GM19193 (cell line): Measurements from ENCODE around the gene TRIM52.
A peak's percentile ranks its signal among the peaks of the same experiment; 100 is the strongest.

ENCODE experiments used
- POLR2A ChIP-seq: IDR thresholded peaks from 4 replicates; pipeline ENCODE4 v1.6.1; 2011; ENCODE audit not compliant: insufficient read depth, insufficient read length; ENCODE audit errors: extremely low read depth

The TRIM52 gene

GRCh38 chr5:181235689-181236366 lies 25.1 kb downstream of the TRIM52 start:
- TF ChIP-seq POLR2A = peak; percentile 13

DNA sequence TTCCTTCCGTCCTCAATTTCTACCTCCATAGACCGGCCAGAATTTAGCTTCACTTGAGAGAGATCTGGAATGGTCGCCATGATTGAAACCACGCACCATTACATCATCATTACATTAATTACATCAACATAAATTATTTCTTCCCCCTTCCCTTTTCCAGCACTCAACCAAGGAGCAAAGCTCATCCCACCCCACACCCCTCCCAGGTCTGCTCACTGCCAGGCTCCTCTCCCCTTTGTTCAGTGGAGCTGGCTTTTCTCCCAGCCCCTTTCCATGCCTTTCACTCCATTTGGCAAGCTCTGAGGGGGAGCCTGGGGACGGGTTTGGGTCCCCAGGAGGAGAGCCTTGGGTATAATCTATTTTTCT lies 25.6 kb downstream of the TRIM52 start:
- TF ChIP-seq POLR2A = no peak

DNA sequence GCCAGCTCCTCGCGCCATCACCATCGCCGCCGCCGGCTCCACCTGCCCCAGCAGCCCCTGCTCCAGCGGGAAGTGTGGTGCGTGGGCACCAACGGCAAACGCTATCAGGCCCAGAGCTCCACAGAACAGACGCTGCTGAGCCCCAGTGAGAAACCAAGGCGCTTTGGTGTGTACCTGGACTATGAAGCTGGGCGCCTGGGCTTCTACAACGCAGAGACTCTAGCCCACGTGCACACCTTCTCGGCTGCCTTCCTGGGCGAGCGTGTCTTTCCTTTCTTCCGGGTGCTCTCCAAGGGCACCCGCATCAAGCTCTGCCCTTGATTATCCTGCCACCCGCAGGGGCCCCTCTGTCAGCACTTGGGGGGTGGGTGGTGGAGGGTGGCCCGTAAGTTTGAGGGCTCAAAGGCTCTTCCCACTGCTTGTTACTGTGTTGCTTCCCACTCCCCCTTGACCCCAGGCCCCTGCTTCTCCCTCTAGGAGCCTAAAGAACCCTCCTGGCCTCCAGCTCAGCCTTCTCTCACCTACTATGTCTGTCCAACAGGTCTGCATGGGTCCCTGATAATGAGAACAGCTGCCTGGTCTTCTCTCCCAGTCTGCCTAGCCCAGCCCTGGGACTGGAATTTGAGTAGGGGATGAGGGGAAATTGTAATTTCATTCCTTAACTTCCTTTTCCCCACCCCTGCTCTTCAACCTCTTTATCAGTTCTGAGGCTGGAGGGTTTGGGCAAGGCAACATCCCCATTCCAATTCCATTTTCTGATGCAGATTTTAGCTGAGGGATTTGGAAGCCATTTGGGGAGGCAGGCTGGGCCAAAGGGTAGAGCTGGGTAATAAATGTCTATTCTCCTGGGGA lies 26.3 kb downstream of the TRIM52 start:
- peak; percentile 38 for TF ChIP-seq POLR2A

DNA sequence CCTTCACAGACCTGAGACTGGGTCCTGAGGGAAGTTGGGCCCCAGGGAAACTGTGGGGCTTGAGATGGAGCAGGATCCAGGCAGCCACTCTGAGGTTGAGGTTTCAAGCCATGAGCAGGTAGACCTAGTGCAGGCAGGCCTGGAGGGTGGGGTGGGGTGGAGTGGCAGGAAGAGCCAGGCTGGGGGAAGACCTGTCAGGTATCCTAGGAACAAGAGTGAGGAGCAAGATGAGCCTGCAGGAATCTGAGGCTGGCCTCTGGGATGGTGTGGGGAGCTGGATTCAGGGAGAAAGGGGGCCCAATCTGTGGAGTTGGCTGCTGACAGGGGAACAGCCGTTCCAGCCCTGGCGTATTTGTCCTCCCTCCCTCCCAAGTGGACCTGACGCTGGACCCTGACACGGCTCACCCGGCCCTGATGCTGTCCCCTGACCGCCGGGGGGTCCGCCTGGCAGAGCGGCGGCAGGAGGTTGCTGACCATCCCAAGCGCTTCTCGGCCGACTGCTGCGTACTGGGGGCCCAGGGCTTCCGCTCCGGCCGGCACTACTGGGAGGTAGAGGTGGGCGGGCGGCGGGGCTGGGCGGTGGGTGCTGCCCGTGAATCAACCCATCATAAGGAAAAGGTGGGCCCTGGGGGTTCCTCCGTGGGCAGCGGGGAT lies 27.0 kb downstream of the TRIM52 start:
- TF ChIP-seq POLR2A = peak; percentile 1

DNA sequence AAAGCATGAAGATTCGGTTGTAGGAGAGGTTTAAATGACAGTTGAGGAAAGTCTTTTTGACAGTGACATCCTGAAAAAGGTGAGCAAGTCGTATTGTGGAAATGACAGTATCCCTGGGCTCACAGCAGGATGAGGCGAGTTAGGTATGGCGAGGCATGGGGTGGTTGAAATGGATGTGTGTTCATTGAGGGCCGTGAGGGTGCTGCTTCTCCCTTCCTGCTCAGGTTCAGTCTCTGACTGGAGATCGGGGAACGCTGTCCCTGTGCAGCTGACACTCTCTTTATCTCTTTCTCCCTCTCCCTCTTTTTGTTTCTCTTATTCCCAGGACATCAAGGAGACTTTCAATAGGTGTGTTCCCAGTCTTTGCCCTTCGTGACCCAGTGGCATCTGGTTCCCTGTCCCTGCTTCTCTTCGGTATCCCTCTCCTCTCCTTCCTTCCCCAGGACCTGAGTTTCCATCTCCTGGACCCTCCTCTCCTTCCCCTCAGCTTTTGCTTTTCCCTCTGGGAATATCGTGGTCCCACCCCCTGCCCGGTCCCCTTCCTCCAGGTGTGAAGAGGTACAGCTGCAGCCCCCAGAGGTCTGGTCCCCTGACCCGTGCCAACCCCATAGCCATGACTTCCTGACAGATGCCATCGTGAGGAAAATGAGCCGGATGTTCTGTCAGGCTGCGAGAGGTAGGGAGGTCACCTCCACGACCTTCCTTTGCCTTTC lies 27.7 kb downstream of the TRIM52 start:
- TF ChIP-seq POLR2A = no peak

- no peak for TF ChIP-seq POLR2A
Observed at GRCh38 chr5:181232593-181232992, 28.4 kb downstream of the TRIM52 start.

DNA sequence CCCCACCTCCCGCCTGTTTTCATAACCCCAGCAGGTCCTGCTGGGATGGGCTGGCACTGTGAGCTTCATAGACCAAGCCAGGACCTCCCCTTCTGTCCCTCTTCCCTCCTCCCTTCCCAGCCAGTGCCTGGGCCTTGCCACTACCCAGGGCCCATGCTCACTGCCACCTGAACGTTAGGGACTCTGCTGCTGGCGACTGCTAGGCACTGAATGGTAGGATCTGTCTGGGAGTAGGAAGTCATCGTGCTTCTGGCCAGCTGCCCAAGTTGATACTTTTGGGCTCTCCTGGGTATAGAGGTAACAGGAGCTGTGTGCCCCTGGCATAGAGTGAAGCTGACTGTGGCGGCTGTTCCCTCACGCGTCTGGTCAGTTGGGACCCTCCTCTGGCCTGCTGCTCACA lies 29.5 kb downstream of the TRIM52 start:
- no peak for TF ChIP-seq POLR2A

DNA sequence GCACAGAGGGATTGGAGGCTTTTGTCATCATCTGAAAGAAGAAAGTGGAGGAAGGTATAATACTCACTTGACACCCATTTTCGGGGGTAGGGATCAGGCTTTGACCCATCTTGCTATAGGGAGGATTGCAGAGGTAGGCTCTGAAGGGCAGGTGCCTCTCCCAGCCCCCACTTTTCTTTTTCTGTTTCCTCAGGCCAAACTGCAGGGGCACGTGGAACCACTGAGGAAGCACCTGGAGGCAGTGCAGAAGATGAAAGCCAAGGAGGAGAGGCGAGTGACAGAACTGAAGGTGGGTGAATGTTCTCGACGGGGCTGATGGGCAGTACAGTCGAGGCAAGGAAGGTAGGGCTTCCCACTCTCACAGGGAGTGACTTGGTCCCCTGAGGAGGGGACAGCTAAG lies 30.4 kb downstream of the TRIM52 start:
- TF ChIP-seq POLR2A = no peak

- no peak for TF ChIP-seq POLR2A
Observed at GRCh38 chr5:181229996-181230395, 30.9 kb downstream of the TRIM52 start.

DNA sequence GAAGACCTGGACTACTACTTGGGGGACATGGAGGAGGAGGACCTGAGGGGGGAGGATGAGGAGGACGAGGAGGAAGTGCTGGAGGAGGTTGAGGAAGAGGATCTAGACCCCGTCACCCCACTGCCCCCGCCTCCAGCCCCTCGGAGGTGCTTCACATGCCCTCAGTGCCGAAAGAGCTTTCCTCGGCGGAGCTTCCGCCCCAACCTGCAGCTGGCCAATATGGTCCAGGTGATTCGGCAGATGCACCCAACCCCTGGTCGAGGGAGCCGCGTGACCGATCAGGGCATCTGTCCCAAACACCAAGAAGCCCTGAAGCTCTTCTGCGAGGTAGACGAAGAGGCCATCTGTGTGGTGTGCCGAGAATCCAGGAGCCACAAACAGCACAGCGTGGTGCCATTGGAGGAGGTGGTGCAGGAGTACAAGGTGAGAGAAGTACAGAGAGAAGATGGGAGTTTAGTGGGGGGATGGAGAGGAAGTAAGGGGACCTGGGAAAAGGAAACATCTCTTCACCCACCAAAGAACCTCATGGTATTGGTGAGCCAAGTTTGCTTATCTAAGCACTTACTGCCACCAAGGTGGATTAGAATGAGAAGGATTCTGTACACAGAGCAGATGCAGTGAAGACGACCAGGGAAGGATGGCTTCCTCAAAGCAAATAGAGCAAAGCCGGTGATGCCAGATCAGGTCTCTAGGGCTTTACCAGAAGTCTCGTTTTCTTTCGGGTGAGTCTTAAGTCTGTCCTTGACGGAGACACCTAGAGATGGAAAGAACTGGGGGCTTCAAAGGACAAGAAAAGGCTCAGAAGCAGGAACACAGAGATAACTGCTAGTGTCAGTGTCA lies 36.3 kb downstream of the TRIM52 start:
- TF ChIP-seq POLR2A = no peak

- TF ChIP-seq POLR2A = no peak
Observed at GRCh38 chr5:181223729-181224389, 37.1 kb downstream of the TRIM52 start.

DNA sequence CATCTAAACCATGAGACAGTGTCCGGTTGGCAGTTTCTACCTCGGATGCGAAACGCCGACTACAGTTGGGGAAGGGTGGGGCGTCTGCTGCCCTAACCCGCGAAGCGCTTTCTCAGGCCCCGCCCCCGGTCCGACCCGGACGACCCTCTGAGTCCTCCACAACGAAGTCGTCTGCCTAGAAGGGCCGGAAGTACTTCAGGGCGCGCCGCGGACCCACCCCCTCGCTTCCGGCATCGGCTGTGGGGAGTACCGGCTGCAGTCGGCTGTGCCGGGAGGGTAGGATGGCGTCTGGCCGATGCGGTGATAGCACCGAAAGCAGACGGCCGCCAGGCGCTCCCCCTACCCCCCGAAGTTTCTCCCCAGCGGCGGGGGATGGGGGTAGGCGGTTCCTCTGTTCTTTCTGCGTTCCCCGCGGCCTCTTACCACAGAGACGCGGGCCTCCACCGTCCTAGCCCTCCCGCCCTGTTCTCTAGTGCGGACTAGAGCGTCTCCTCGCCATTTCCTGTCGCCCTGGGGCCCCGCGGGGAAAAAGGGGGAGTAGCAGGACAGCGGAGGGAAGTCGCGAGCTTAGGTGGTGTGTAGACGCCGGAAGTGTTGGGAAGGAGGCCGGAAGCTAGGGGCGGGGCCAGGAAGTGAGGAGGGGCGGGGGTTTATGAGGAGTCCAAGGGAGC lies 37.8 kb downstream of the TRIM52 start, which contains the start of gene TRIM41:
TSS of gene TRIM41 (plus strand) at position 224 of the 671 bp plus-strand sequence. CDS start 719 bp downstream, outside the sequence.
- peak; percentile 96 for TF ChIP-seq POLR2A

DNA sequence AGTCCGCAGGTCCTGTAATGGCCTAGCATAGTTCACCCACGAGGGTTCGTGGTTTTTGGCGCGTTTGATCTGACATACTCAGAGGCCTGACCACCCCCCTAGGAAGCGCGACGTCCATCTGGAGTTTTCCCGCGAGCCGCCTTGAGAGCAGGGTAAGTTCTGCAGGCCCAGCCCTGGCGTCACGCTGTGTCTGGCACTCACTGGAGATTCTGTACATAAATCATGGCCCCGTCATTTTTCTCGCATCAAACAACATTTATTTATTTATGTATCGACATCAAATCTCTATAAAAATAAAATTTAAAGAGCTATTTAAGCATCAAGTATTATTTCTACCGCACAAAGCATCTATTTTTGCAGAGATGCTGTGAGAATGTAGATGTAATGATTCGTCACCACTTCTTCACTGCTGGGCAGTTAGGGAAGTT lies 38.3 kb downstream of the TRIM52 start:
- TF ChIP-seq POLR2A = no peak

DNA sequence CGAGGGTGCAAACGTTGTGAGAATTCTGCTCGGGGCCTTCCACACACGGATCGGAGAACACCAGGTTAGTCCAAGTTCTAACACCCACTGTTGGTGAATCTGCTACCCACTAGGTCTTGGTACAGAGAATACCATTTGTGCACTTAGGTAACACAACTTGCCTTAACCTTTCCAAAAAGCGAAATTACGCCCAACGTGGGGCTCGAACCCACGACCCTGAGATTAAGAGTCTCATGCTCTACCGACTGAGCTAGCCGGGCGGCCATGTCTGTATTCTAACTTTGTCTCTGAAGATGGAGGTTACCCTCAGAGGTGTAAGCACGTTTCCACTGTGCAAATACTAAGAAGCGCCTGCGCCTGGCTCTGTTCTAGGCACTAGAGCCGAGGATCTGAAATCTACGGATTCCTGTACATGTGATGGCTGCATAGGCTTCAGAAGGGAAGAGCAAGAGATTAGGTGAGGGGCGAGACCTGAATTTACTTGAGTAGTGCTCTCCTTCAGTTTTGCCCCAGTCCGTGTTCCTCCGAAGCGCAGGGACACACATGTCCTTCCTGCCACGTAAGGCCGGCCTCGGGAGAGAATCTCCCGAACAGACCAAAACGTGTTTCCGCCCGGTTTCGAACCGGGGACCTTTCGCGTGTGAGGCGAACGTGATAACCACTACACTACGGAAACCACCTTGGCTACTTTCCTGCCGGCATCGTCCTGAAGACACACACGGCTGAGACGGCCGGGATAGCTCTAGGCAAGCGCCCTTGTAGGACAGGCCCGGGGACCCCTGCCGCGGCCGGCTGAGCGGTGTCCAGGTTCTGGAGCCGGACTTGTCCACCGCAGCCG lies 38.9 kb downstream of the TRIM52 start:
- peak; percentile 38 for TF ChIP-seq POLR2A
